Femur (tissue), 1 donor: ENCODE measurements around the gene MAN1A2.

Experiments used
- DNase-seq: peaks from one replicate; pipeline ENCODE4 v3.0.0-alpha.2; 2017

Gene MAN1A2

GRCh38 chr1:117362986-117363385, 4.3 kb upstream of the MAN1A2 start:
- no peak for DNase-seq

- no peak for DNase-seq
These were observed 3.6 kb upstream of the MAN1A2 start for GRCh38 chr1:117363571-117364048.

- DNase-seq = no peak
These were observed 3.0 kb upstream of the MAN1A2 start for GRCh38 chr1:117364240-117364639.

DNA sequence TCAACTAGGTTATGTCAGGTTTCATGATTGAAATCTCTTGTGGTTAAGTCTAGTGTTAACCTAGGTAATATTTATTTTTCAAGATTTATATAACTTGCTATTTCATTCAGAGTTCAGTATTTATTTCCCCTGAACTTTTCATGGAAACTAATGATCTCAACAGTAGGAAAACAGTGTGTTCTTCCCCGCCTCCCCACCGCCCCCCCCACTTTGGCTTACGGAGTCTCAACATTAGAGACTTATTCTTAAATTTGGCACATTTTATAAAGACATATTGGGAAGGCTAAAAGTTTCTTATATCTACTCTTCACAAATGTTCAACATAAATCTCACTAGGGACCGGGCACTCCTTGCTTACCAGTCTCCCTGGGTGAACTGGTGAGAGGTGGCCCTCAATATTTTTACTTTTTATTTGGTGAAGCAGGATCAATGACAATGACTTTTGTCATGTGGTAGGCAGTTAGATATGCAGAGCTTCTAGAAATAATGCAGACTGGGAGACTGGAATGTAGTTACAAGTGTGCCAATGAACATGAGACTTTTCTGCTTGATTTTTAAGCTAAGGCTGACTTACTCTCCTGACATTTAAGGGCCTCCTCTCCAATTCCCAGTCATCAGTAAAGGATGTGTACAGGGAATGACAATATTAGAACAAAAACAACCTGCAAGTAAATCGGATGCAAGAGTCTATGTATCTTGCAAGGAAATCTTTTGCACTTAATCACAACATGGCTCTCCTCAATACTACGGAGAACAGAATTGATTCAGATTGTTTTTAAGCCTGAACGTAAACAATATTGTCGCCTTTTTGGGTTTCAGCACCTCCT, 1.7 kb upstream of the MAN1A2 start:
- DNase-seq = no peak

GRCh38 chr1:117366177-117367045, 838 bp upstream of the MAN1A2 start:
- DNase-seq = peak; percentile 91

GRCh38 chr1:117368116-117369108, 1.2 kb downstream of the MAN1A2 start:
- no peak for DNase-seq

DNA sequence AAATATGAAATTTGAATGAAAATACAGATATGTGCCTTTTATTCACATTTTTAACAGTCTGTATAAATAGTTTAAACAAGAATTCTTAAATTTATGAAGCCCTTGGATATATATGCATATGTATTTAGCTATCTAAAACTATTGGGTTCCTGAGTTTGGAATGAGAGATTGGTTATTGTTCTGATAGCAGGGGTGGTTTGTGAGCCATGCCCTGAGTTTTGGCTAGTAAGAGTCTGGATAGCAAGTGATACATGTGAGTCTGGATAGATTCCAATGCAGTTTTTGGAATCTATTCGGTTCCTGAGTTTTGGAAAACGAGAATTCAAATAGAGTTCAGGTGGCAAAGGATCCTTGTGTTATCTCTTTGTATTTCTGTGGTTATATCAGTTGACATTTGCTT, 2.8 kb downstream of the MAN1A2 start:
- DNase-seq = no peak

- DNase-seq = no peak
These were observed 3.3 kb downstream of the MAN1A2 start for GRCh38 chr1:117370509-117370908.

DNA sequence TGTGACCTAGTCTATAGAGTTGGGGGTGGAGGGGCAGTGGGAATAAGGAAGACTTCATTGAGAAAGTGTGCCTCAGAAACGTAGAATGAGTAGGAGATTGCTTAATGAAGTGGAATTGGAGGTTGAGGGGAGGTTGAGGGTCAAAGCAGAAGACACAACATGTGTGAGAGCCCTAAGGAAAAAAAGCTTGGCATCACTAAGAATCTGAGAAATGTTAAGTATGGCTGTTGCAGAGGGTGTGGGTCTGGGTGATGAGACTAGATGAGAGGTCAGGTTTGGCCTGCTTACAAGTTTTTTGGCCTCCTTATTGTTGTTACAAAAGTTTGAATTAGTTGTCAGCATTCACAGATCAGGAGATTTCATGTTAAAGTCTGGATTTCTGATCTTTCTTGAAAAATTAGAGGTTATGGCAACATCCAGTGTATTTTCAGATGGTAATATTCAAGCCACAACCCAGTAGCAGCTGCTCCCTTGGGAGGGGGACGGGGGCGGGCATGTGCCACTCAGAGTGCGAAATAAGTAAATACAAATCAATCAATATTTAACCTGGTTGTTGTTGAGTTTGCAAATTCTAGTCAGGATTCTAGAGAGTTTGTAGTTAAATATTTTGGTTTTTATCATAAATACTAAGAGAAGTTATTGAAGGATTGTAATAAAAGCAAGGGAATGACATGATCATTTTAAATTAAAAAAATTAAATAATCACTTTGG, 4.3 kb downstream of the MAN1A2 start:
- DNase-seq = no peak

DNA sequence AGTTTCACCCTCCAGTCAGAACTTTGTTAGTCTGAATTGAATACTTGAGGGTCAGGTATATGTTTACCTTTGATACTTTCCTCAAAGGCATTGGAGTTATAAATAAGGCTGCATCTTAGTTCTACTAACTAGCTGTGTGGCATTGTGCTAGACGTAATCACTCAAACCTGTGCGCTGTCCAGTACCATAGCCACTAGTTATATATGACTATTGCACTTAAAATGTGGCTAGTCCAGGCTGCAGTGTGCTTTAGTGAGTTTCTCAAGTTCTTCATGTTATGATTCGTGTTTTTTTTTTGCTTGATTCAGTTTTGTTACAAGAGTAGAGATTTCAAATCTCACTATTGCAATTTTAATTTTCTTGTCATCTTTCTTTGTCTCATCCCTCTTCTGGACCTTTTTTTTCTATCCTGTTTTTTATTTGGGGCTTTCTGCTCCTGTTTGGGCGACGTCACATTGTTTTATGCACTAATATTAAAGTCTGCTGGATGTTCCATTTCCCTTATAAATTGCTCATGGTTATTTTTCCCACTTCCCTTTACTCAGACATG, 5.7 kb downstream of the MAN1A2 start:
- DNase-seq = no peak

DNA sequence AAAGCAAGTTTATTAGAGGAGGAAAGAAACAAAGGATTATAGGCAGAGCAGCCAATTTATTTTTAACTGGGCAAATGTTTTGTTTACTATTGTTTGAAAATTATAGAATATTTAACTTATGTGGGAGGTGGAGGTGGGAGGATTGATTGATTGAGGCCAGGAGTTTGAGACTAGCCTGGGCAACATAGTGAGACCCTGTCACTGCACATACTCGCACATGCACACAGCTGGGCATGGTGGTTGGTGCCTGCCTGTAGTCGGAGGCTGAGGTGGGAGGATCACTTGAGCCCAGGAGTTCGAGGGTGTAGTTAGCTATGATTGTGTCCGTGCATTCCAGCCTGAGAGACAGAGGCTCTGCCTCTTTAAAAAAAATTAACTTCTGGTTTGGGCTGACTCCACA, 6.7 kb downstream of the MAN1A2 start:
- DNase-seq = no peak

DNA sequence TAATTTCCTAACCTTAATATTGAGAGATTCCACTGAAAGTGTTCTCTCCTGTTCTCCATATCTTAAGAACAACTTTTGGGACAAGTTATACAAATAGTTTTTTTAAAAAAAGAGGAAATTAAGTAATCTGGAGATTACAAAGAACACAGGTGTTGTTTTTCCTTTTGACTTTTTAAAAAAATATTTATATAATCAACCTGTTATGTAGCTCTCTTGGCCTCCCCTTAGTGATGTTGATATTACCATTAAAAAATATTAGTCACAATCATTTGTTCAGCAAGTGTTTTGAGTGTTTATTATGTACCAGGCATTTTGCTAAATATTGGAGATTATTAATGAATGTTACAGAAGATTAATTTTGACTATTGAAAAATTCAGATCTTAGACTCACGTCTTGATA, 8.1 kb downstream of the MAN1A2 start:
- no peak for DNase-seq

DNA sequence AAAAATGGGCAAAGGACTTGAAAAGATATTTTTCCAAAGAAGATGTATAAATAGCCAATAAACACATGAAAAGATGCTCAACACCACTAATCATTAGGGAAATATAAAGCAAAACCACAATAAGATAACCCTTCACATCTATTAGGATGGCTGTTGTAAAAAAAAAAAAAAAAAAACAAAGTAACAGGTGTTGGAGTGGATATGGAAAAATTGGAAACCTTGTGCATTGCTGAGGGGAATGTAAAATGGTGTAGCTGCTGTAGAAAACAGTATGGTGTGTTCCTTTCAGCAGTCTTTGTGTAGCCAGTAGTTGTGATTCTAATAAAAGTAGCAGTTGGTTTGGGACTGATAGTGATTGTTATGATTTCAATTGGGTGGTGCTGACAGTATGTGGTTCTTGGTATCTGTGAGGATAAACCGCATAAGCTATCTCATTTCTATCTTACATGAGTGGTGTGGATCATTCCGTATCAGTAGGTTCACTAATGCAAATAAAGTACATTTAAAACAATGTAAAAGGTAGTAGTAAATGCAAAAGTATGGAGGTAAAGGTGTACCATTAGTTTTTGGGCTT, 19.9 kb downstream of the MAN1A2 start:
- no peak for DNase-seq

GRCh38 chr1:117388328-117388727, 21.1 kb downstream of the MAN1A2 start:
- no peak for DNase-seq

DNA sequence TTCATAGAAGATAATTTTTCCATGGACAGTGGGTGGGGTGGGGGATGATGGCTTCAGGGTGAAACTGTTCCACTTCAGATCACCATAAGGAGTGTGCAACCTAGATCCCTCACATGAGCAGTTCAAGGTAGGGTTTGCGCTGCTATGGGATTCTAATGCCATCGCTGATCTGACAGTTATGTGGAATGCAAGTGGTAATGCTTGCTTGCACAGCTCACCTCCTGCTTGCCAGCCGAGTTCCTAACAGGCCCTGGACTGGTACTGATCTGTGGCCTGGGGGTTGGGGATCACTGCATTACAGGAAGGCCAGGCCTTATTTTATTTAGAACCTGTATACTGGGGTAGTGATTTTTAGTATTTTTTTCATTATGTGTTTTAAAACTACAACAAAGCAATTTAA, 22.0 kb downstream of the MAN1A2 start:
- no peak for DNase-seq

- DNase-seq = no peak
These were observed 22.5 kb downstream of the MAN1A2 start for GRCh38 chr1:117389779-117390178.

DNA sequence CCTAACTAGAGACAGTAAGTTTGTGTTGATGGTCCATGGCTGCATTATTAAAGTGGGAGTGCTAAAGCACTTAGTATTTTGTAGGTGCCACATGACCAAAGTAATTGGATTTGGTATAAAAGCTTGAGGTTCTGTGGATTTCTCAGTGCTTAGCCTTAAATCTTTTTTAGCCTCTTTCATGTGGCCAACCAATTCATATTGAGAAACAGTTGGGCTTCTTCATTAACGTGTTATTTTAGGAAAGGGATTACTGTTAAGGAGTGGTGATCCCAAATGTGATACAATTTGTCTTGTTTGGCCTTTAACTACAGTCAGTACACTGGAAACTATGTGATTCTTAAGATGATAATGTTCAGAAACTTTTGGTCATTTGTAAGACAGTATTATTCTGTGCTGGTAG, 25.5 kb downstream of the MAN1A2 start:
- no peak for DNase-seq

DNA sequence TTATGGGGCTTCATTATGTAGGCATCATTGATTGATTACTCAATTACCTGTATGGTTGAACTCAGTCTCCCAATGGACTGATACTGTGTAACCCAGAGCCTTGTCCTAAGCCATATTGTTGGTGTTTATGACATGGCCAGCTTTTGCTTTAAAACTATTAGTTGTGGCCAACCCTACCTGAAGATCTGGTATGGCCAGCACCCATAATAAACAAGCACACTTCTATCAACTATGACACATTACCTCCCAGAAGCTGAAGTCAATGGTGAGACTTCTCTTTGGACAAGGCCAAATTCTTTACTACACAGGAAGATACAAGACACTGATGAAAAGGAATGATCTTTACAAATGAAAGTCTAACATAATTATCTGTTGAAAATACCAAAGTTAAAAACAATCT, 28.8 kb downstream of the MAN1A2 start:
- DNase-seq = no peak

DNA sequence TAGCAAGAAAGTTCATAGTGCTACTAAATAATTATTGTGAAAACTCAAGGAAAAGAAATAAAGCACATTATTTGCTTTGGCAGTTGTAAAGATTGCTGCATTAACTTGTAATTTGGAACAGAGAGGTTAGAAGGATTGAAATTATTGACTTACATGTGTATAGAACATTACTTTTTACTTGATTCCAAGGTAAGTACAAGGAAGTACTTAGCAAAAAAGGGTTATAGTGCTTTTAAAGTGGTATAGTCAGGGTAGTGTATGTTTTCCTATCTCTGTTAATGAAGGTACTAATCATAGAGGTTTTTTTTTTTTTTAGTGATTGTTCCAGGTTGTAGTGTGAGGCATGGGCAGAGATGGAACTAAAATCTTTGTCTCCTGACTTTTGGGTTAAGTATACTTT, 29.4 kb downstream of the MAN1A2 start:
- DNase-seq = no peak

- DNase-seq = no peak
These were observed 31.7 kb downstream of the MAN1A2 start for GRCh38 chr1:117398957-117399356.

DNA sequence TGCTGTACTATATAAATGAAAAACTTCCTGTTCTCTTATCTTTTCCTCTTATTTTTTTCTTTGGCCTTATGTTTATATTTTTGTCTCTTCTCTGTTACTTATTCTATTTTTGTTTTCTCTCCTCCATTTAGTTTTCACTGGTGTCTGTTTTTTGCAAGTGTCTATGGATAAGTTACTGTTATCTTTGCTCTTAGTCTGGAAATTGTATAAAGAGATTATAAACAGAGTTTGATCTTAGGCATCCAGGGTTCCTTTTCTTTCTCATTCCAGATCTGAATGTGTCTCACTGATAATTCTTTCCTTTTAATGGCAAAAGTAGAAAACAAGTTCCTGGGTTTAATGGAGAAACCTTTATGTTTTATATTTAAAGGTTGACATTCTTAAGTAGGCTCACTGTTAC, 34.5 kb downstream of the MAN1A2 start:
- no peak for DNase-seq
